ENCODE data around the gene EIPR1. TPM values are rescaled to one million over a fixed set of nuclear protein-coding genes. Genes with fewer than 3 reads are reported as not detected.
"Not testable (repeated sequence)": the region's sequence is repeated elsewhere in the genome, so short reads cannot be mapped to it uniquely, and the experiment has no call there.

EIPR1 gene
- total RNA-seq, 2 donors from 2014 or later: 13.5 TPM

GRCh38 chr2:3379647-3380534, 2.3 kb upstream of the EIPR1 start, which contains the start of gene TRAPPC12:
TRAPPC12 (plus strand) TSS chr2:3379694; CDS start chr2:3387624, 7,930 bp downstream.
- Histone ChIP-seq H3K4me3 (peak within 1 kb of the TSS; percentile 48 to 87), H3K36me3 (replicated peaks in 1 of 2; ENCODE audit: insufficient read depth in 1 of 2, low read depth in 2 of 2) (peaks cover 0 to 2% of the 10 kb centered on the region in 2 donors), H3K27ac (peak within 1 kb of the TSS; percentile 61 to 93 (median 90)), H3K27me3 (no peaks in the 10 kb centered on the region), H3K4me1 (peaks cover 39% of the 10 kb centered on the region), H3K9me3 (no peaks in the 10 kb centered on the region)
- peak; percentile 89 to 92 (median 91) for DNase-seq
- intact Hi-C loops (cut with DNase I): no loop called here
- TF ChIP-seq CTCF (IDR thresholded peaks at IDR 0.05): peak in 6 of 7 experiments; percentile 23 to 49 (median 37)
- TF ChIP-seq POLR2A (IDR thresholded peaks at IDR 0.05): peak; percentile 65 to 89 (median 88)
- ATAC-seq: peak; percentile 81
- 1 to 2% methylated on average over 31 to 57 of the region's 61 CpGs for WGBS, 2 donors

- intact Hi-C loops (cut with DNase I): no loop called here
- H3K4me1 ChIP-seq: peaks cover 39% of the 10 kb centered on the region
- H3K4me3 ChIP-seq: peak overlapping the region; percentile 48 to 87
- no peaks in the 10 kb centered on the region for H3K9me3 ChIP-seq
- no peak for ATAC-seq
- no peak for DNase-seq
- peak overlapping the region; percentile 61 to 93 (median 76) for H3K27ac ChIP-seq
- H3K27me3 ChIP-seq: no peaks in the 10 kb centered on the region
- TF ChIP-seq POLR2A (IDR thresholded peaks at IDR 0.05) (no peak), CTCF (IDR thresholded peaks at IDR 0.05) (no peak)
- 10% methylated on average over 3 to 8 of the region's 8 CpGs for WGBS, 2 donors
- peaks cover 0 to 2% of the 10 kb centered on the region in 2 donors for H3K36me3 ChIP-seq (replicated peaks in 1 of 2; ENCODE audit: insufficient read depth in 1 of 2, low read depth in 2 of 2)
Measured at GRCh38 chr2:3379339-3379646, 1.7 kb upstream of the EIPR1 start.

GRCh38 chr2:3377279-3377611, 373 bp downstream of the EIPR1 start:
- H3K4me3 ChIP-seq: peak overlapping the region; percentile 75 to 92
- TF ChIP-seq POLR2A (IDR thresholded peaks at IDR 0.05) (no peak), CTCF (IDR thresholded peaks at IDR 0.05) (no peak)
- ATAC-seq: peak; percentile 3

GRCh38 chr2:3376821-3377220, 797 bp downstream of the EIPR1 start:
- WGBS, 2 donors: 51 to 60% methylated on average over 6 of the region's 6 CpGs
- no peaks in the 10 kb centered on the region for H3K36me3 ChIP-seq (replicated peaks in 1 of 2; ENCODE audit: insufficient read depth in 1 of 2, low read depth in 2 of 2)
- DNase-seq: no peak
- H3K27me3 ChIP-seq: no peaks in the 10 kb centered on the region
- intact Hi-C loops (cut with DNase I): no loop called here
- H3K9me3 ChIP-seq: no peaks in the 10 kb centered on the region
- H3K4me3 ChIP-seq: peak overlapping the region in 1 of 2 donors; percentile 75
- TF ChIP-seq CTCF (IDR thresholded peaks at IDR 0.05) (no peak), POLR2A (IDR thresholded peaks at IDR 0.05) (no peak)
- no peak overlapping the region for H3K27ac ChIP-seq
- no peak for ATAC-seq
- peaks cover 39% of the 10 kb centered on the region for H3K4me1 ChIP-seq

More at GRCh38 chr2:3377279-3377611, 373 bp downstream of the EIPR1 start:
- WGBS, 2 donors: 2% methylated on average over 5 to 8 of the region's 8 CpGs
- intact Hi-C loops (cut with DNase I): no loop called here
- Histone ChIP-seq H3K27ac (peak overlapping the region; percentile 67 to 91 (median 89)), H3K36me3 (replicated peaks in 1 of 2; ENCODE audit: insufficient read depth in 1 of 2, low read depth in 2 of 2) (no peaks in the 10 kb centered on the region), H3K27me3 (no peaks in the 10 kb centered on the region), H3K4me1 (peaks cover 39% of the 10 kb centered on the region), H3K9me3 (no peaks in the 10 kb centered on the region)
- peak in 1 of 4 donors; percentile 16 for DNase-seq

- intact Hi-C loops (cut with DNase I); H3K4me3 ChIP-seq; DNase-seq; H3K27me3 ChIP-seq; H3K27ac ChIP-seq; H3K36me3 ChIP-seq (replicated peaks in 1 of 2; ENCODE audit: insufficient read depth in 1 of 2, low read depth in 2 of 2); H3K9me3 ChIP-seq; ATAC-seq; H3K4me1 ChIP-seq: not testable (repeated sequence)
- WGBS, 2 donors: 91% methylated on average over 23 to 32 of the region's 34 CpGs
Measured at GRCh38 chr2:3369340-3370181, 8.1 kb downstream of the EIPR1 start.
